ENCODE results near the gene TMEM82.

DNA sequence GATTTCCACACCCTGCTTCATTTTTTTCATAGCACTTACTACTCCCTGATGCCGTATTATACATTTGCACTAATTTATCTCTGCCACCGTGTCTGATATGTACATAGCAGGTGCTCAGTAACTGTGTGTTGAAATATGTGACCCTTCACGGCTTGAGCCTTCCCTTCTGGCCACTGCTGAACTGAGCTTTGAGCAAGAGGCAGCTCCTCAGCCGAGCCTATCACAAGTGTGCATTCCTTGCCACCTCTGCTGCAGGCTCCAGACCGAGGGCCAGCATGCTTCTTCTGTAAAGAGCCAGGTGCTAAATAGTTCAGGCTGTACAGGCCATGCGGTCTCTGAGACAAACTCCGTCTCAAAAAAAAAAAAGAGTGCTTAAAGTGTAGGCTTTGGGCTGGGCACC lies 35.5 kb upstream of the TMEM82 start:
- TF ChIP-seq CTCF (IDR thresholded peaks at IDR 0.05; ENCODE audit: low read depth, low read length) = no peak
- TF ChIP-seq EZH2phosphoT487 (IDR thresholded peaks at IDR 0.05; ENCODE audit: low read depth) = no peak
